GM18517 (cell line): ENCODE results near the gene ASB4.
"Not testable (repeated sequence)": the region's sequence is repeated elsewhere in the genome, so short reads cannot be mapped to it uniquely, and the experiment has no call there.

Experiments
- ATAC-seq: cut with Tn5 transposase; IDR thresholded peaks from one replicate; pipeline ENCODE4 v1.9.1; 2021; ENCODE audit warnings: mild to moderate bottlenecking, moderate library complexity; ENCODE audit not compliant: unreplicated experiment

The ASB4 gene, protein sequence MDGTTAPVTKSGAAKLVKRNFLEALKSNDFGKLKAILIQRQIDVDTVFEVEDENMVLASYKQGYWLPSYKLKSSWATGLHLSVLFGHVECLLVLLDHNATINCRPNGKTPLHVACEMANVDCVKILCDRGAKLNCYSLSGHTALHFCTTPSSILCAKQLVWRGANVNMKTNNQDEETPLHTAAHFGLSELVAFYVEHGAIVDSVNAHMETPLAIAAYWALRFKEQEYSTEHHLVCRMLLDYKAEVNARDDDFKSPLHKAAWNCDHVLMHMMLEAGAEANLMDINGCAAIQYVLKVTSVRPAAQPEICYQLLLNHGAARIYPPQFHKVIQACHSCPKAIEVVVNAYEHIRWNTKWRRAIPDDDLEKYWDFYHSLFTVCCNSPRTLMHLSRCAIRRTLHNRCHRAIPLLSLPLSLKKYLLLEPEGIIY

DNA sequence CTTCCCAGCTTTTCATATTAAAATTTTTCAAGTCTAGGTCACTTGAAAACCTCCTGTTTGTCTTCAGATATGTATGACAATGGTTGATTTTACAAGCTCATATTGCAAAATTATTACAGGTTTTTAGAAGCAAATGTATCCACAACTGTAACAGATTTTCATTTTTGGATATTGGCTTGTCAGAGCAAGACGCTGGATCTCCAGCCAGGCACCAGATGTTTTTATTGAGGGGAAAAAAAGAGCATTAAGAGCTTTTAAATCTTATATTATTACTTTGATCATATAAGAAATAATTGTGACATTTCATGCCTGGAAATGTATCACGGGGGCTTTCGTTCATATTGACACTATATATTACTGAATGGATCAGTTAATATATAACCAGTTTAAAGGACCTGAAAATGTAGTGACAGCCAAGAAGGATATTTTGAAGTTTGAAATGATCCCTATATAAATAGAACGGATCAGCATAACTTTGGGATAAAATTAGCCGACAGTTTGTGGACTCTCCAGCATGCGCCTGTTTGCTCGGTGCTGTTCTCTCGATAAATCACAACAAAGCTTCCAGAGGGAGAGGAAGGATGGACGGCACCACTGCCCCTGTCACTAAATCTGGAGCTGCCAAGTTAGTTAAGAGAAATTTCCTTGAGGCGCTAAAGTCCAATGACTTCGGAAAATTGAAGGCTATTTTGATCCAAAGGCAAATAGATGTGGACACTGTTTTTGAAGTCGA, at the start of gene ASB4:
Gene ASB4, plus strand, starts transcription at position 553 of the 733 bp plus-strand sequence. Its CDS starts 29 bp downstream, at position 582.
- ATAC-seq: no peak

DNA sequence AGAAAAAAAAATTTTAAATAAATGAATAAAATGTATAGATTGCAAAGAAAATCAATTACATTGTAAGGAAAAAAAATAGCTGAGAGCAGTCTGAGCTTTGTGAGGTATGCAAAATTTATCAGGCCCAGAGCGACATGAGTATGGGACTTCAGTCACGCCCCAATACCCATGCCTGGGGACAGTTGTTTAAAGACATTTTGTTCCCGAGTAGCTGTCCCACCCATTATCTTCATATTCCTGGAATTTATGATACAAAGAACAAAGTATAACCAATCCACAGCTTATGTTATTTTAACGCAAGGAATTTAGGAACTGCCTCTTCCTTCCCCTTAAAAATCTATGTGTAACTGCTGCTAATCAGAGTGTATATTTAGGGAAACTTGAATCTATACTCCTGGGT, 49.3 kb upstream of the ASB4 start:
- no peak for ATAC-seq

DNA sequence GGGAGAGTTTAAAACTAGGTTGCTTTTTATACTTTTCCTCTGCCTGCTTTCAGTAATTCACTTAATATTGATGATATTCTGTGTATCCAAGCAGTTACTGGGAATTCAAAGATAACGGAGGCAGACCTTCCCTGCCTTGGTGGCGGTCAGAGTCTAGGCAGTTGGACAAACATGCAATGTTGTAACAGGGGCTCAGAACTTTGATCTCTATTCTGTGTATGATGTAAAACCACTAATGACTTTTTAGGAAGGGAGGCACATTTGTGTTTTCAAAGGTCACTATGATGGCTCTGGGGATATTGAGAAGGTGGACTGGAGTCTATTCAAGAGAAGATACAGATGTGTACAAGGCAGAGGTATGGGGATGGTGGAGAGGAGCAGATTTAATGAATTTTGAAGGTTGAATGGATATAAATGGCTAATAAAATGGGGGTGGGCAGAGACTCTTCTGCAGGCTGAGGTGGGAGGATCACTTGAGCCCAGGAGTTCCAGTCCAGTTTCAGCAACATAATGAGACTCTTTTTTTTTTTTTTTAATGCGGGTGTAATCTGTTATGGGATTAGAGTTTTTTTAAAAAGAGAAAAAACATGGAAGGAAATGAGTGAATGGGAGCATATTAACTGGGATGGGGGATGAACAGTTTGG, 45.2 kb upstream of the ASB4 start:
- ATAC-seq: no peak

DNA sequence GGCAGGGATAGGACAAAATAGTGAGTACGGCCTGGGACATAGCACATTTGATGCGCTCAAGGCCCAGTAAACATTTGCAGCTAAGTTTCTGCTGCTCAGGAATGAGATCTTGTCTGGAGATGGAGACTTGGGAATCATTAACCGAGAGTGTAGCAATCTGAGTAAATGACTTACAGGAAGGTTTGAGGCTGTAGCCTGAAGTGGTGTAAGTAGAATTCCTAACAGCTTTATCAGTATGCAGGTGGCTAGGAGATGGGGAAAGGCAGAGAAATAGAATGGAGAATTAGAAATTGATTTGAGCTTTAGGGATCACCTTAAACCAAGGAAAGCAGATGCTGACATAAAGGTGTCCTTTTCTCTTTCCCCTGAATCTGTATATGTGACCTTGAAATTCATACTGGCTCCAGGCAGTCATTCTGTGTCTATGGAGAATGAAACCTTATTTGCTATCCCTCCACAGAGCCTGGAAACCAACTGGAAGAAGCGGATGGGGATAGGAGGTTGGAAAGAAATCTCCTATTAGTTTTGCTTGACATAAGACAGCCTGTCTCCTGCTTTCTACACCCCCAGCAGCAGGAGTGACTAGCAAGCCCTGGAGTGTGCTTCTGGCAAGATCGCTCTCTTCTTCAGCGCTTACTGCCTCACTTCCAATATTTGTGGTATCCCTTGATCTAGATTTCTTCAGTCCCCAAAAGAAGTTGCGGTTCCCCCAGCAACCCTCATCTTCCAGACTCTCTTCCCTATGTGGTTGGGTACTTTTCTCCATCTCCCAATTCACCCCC, 44.5 kb upstream of the ASB4 start:
- ATAC-seq: no peak

DNA sequence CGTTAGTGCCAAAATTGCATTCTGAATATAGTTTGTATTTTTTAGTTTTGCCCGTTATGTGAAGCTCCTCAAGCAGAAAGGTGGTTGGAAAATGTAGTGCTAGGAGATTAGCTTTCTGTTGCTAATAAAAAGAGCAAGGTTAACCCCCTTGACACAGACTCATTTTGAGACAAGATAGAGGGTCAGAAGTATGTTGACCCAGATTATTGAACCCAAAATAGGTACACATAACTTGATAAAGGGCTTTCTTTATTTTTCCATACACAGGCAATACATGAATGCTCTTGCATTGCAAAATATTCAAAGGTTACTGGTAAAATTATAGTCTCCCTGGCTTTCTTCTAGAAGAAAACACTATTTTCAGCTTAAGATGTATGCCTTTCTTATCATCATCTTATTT, 40.9 kb upstream of the ASB4 start:
- no peak for ATAC-seq

DNA sequence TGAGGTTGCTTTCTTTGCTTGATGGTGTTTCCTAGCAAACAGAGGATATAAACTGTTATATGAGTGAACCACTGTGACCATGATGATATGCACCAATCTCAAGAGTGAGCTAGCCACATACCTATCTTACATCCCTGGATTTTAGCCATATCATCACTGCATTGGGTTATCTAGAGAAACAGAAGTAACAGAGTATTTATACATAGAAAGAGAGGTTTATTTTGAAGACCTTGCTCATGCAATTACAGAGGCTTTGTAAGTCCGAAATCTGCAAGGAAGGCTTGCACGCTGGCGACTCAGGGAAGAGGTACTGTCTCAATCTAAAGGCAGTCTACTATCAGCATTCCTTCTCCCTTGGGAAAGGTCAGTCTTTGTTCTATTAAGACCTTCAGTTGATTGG, 39.1 kb upstream of the ASB4 start:
- no peak for ATAC-seq

DNA sequence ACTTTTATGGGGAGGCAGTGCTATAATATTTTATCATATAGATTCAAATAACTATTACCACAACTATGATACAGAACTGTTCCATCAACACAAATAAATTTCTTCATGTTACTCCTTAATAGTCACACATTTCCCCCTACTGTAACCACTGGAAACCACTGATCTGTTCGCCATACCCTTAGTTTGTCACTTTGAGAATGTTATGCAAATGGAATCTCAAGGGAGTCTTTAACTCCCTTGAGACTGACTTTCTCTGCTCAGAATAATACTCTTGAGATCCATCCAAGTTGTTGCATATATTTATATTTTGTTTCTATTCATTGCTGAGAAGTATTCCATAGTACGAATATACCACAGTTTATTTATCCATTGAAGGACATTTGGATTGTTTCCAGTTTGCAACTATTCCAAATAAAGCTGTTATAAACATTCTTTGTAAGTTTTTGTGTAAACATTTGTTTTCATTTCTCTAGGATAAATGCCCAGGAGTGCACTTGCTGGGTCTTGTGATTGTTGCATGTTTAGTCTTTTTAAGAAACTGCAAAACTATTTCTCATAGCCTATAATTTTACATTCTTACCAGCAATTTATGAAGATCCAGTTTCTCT, 31.2 kb upstream of the ASB4 start:
- ATAC-seq: peak; percentile 85

DNA sequence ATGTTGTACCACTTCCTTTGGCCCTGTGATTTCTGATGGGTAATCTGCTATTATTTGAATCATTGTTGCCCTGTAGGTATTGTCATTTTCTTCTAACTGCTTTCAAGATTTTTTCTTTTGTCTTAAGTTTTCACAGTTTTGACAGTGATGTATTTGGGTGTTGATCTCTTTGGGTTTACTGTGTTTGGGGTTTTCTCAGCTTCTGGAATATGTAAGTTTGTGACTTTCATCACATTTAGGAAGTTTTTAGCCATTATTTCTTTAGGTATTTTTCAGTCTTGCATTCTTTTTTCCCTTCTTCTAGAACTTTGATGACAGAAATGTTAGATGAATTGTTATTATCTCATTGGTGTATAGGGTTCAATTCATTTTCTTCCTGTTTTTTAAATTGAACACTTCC, 27.8 kb upstream of the ASB4 start:
- ATAC-seq: no peak

DNA sequence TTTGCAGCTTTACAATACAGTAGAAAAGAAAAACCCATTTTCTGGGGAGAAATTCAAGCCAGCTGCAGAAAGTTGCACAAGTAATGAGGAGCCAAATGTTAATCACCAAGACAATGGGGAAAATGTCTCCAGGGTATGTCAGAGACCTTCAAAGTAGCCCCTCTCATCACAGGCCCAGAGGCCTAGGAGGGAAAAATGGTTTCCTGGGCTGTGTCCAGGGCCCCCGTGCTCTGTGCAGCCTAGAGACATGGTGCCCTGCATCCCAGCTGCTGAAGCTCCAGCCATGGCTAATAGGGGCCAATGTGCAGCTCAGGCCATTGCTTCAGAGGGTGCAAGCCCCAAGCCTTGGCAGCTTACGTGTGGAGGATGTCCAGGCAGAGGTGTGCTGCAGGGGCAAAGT, 25.1 kb upstream of the ASB4 start:
- not testable (repeated sequence) for ATAC-seq

DNA sequence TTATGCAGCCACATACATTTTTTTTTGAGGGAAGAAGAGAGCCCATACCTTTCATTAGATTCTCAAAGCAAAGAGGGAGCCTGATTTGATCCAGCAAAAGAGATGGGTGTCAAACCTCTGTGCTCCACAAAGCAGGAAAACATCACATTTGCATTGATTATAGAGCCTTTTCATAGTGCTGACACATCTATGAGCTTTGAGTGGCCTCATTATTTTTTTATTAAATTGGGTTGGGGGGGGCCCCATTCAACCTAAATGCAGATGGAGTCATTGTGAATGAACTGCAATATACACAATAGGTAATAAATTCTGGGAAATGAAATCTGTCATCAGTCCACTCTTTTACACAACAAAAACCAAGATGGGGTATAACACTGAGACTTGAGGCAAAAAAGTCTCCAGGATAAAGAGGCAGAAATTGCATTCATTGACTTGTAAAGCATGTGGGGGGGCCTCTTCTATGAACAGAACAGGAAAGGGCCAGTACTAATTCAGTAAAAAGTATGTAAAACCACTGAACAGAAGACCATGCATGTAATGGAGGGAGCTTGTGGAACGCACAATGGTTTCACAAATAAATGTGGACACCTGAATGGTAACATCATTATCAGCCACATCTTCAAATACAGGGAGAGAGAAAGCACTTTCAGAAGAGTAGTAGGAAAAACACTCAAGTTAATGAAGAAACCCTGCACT, 17.7 kb upstream of the ASB4 start:
- no peak for ATAC-seq

DNA sequence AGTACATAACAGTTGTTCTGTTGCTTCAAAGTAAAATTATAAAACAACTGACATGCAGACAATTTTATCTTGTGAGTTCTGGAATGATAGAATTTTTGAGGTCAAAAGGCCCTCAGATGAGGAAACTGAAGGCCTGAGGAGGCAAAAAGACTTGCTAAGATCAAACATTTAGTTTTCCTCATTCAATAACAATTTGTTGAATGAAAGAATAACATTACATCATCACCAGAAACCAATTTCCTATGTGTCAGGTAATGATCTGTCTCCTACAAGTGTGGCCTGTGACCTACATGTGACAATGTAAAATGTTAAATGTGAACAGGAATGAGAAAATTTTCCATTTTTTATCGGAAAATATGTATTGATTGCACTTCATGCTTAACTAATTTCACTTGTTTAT, 16.6 kb upstream of the ASB4 start:
- ATAC-seq: no peak

DNA sequence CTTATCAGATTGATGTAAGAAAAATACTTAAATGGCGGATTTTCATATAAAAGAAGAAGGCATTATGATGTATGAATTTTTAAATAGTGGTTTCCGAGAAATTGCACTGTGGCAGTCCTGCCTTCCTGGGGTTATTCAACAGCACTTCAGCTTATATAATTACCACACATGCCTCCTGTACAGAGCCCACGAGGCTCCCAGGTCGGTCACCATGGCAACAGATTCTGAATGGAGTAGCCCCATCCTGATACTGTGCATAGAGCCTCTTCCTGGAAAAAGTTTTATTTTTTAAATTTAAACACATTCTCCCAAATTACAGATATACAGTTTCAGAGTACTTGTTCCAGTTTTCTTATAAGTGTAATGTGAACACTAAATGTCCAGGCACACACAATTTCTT, 15.9 kb upstream of the ASB4 start:
- ATAC-seq: no peak

DNA sequence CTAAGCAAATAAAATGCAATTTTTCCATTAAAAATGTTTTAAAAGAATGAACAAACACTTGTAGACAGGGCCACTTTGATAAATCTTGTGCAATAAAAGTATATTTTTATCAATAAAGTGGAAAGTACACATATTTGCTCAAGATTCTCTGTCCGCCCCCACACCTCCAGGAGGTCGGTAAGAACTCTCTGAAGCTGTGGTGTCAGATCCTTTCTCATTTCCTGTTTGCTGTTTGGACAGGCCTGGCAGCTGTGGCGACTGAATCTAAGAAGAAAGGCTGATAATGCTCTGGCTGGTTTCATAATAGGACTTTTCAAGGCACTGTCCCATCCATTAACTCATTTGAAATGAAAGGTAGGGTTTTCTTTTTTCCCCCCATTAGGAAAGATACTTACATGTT, 15.3 kb upstream of the ASB4 start:
- peak; percentile 99 for ATAC-seq

DNA sequence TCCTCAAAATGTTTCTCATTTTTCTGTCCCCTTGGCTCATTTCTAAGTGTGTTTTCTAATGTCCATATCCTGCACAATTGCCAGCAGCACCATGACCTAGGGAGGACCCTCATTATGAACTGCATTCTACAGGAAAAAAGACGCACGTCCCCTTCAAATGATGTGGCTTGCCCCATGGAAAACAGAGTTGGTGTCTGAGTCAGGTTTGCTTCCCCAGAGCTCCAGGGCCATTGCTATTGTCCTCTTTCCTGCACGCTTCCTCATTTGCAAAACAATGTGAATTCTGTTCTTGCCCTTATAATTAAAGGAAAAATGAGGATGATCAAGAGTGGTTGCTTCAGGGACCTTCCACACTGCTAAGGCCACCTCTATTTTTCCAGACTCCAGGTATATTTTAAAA, 14.7 kb upstream of the ASB4 start:
- ATAC-seq: no peak

DNA sequence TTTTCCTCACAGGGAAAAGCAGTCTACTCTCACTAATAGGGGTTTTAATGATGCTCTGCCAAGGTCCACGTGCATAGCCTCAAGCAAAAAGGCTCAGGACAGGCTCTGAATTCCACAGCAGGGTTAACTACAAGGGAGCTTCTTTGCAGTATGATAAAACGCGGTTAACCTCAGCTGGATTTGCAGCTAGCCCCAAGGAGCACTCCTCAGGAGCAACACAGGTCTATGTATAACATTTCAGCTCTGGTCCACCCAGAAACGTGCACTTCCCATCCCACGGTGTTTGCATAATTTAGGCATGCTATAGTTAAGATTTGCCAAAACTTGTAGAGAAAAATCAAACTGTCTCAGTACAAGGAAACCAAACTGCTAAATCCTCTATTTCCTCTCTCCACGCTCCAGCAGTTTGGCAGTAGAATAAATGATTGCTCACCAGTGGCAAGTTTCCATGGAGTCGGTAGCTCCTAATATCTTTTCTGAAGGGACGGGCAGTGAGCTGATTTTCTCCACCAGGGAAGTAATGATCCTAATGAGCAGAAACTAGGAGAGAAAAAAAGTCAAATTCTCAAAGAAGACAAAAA, 13.1 kb upstream of the ASB4 start:
- ATAC-seq: no peak

DNA sequence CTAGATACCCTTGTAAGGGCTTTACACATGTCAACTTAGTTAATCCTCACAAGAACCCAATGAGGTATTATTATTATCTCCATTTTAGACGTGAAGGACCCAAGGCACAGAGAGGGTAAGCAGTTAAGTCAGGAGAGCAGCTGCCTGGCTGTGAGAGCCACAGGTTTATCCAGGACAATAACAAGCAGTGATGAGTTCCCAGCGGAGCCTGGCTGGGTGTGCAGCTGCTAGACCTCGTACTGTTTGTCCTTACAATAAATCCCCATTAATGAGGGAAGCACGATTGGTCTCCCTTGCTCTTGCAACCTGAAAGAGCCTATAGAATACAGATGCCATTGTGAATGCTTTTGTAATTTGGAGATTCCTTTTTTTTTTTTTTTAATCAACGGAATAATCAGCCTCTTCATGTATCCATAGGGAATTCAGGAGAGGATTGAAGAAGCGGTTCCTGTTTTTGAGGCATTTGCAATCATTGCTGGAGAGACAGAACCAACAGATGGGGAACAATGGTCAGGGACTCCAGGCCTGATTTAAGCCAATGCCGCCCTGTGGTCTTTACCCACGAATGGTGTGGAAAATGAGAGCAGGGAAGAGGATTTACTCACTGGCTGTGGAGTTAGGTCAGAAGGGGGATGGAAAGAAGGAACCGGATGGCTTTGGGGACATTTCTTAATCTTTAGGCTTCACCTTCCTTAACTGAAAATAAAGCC, 12.3 kb upstream of the ASB4 start:
- ATAC-seq: no peak

DNA sequence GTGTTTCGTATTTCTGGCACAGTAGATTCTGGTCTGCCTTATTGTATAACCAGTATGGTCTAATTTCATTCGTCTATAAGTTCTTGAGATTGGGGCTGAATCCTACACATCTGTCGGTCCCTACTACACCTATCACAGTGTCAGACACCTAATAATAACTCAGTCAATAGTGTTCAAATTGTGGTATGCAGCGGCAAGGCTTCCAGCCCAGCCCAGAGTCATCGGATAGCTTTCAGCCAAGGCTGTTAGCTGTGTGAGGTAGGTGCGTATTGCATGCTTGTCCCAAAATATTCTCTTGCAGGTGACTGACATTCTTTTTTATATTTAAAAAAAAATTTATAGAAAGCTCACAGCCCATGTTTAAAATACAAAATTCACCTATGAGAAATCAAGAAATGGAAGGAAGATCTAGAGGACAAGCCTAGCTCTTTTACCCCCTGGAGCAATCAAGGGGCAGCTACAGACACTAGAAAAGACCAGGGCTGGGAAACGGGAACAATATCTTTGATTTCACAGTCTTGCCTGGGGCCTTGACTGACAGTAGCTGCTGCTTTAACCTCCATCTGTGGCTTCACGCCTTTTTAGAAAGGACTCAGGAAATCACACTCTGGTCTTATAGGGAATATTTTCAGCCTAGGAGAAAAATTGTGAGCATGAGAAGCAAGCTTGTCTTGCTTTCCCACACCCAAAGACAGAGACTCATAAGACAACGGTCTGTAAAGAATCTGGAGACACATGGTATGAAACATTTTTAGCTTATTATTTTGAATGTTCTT, 9.5 kb upstream of the ASB4 start:
- ATAC-seq: no peak

DNA sequence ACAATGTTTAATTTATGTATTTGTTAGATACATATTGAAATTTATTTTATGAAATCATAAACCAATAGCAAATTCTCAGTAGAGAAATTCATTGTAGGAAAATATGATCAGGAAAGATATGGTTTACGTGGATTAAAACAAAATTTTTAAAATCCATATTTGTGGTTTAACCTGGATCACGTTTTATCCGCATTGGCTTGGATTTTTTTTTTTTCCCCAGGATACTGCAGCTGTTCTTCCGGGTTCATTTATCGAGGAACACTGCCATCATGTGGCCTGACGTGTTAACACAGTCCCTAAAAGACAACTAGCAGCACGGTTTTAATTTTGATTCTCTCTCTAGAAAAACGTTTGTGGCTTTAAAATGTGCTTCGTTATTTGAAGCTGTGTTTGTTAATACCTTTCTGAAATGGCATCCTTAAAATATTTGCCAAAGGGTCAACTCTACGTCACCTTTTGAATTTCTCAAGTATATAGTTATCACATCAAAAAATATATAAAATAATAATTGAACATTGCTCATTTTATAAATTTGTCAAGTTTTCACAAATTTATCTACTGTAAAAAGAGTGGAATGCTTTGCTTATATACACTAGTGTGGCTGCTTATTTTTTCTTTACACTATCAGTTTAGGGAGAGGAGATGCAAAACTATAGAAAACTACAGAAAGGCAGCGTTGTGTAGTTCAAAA, 8.7 kb upstream of the ASB4 start:
- ATAC-seq: peak; percentile 67
